ENCODE results near the gene PLA2G10. TPM values are rescaled to one million over a fixed set of nuclear protein-coding genes. Genes with fewer than 3 reads are reported as not detected.

Gene PLA2G10
- total RNA-seq, 1 donor from 2014 or later, result not detected

DNA sequence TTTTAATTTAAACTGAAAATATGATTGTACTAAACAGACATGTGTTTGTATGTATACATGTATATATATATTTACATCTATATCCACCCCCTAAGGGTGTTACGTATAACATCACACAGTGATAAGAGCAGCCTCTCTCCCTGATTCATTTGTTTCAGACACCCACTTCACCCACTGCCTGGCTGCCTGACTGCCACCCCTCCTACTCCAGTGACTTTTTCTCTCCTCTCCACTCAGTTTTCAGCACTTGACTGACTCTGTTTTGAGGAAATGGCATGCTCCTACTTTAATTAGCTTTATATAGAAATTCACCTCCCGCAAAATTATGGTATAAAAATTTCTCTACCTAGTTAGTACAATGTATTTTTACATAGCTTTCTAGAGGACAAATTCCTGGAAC lies 41.4 kb downstream of the PLA2G10 start:
- no peak for DNase-seq (ENCODE audit: low spot score in 2 of 2)
- Histone ChIP-seq H3K27ac (no peak overlapping the region), H3K4me3 (no peak overlapping the region), H3K27me3 (no peaks in the 10 kb centered on the region), H3K9me3 (no peaks in the 10 kb centered on the region), H3K4me1 (no peaks in the 10 kb centered on the region), H3K36me3 (peaks cover 66 to 90% of the 10 kb centered on the region in 2 donors)
- TF ChIP-seq, protein P1, sequence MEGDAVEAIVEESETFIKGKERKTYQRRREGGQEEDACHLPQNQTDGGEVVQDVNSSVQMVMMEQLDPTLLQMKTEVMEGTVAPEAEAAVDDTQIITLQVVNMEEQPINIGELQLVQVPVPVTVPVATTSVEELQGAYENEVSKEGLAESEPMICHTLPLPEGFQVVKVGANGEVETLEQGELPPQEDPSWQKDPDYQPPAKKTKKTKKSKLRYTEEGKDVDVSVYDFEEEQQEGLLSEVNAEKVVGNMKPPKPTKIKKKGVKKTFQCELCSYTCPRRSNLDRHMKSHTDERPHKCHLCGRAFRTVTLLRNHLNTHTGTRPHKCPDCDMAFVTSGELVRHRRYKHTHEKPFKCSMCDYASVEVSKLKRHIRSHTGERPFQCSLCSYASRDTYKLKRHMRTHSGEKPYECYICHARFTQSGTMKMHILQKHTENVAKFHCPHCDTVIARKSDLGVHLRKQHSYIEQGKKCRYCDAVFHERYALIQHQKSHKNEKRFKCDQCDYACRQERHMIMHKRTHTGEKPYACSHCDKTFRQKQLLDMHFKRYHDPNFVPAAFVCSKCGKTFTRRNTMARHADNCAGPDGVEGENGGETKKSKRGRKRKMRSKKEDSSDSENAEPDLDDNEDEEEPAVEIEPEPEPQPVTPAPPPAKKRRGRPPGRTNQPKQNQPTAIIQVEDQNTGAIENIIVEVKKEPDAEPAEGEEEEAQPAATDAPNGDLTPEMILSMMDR (IDR thresholded peaks at IDR 0.05), result no peak
- intact Hi-C loops (cut with DNase I), result no loop called here

DNA sequence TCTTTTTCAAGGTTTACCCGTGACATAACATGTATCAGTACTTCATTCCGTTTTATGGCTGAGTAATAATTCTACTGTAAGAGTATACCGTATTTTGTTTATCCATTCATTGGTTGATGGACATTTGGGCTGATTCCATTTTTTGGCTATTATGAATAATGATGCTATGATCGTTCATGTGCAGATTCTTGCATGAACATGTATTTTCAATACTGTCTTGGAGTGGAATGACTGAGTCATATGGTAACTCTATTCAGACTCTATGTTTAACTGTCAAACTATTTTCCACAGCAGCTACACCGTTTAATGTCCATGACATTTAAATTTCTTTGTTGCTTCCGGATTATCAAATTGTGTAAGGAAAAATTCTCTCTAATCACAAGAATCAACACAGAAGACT lies 43.5 kb downstream of the PLA2G10 start:
- H3K36me3 ChIP-seq, result peaks cover 67 to 88% of the 10 kb centered on the region in 2 donors
- H3K27me3 ChIP-seq, result no peaks in the 10 kb centered on the region
- intact Hi-C loops (cut with DNase I), result no loop called here
- no peak overlapping the region for H3K4me3 ChIP-seq
- no peak for DNase-seq (ENCODE audit: low spot score in 2 of 2)
- no peak overlapping the region for H3K27ac ChIP-seq
- H3K9me3 ChIP-seq, result no peaks in the 10 kb centered on the region
- no peaks in the 10 kb centered on the region for H3K4me1 ChIP-seq
- TF ChIP-seq, protein P1 (IDR thresholded peaks at IDR 0.05), result no peak

DNA sequence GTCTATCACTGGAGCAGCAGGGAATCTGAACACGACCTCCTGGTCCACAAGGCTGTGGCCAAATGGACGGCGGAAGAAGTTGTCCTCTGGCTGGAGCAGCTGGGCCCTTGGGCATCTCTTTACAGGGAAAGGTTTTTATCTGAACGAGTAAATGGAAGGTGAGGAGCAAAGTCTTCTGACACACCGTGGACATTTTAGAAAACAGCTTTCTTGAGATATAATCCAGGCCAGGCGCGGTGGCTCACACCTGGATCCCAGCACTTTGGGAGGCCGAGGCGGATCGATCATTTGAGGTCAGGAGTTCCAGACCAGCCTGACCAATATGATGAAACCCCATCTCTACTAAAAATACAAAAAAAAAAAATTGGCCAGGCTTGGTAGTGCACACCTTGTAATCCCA lies 44.3 kb downstream of the PLA2G10 start:
- H3K27me3 ChIP-seq, result no peaks in the 10 kb centered on the region
- no peak overlapping the region for H3K4me3 ChIP-seq
- peaks cover 70 to 88% of the 10 kb centered on the region in 2 donors for H3K36me3 ChIP-seq
- no peaks in the 10 kb centered on the region for H3K9me3 ChIP-seq
- TF ChIP-seq, protein P1 (IDR thresholded peaks at IDR 0.05), result no peak
- H3K27ac ChIP-seq, result no peak overlapping the region
- intact Hi-C loops (cut with DNase I), result no loop called here
- DNase-seq (ENCODE audit: low spot score in 2 of 2), result no peak
- no peaks in the 10 kb centered on the region for H3K4me1 ChIP-seq

DNA sequence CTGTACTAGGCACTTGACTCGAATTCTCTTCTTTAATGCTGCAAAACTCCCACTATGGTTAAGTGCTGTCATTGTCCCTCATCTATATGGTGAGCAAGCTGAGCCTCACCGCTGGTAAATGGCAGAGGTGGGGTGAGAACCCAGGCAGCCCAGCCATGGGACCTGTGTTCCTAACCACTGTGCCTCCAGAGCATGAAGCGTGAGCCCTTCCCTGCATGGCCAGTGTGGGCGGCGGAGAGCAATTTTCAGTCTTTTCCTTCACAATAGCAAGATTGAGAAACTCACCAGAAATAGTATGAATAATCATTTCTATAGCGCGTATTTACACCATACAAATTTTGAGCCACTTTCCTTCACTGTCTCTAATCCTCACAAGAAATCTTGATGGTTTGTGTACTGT lies 52.2 kb downstream of the PLA2G10 start:
- H3K4me3 ChIP-seq, result no peak overlapping the region
- H3K9me3 ChIP-seq, result no peaks in the 10 kb centered on the region
- no peaks in the 10 kb centered on the region for H3K4me1 ChIP-seq
- peaks cover 35 to 53% of the 10 kb centered on the region in 2 donors for H3K36me3 ChIP-seq
- H3K27me3 ChIP-seq, result no peaks in the 10 kb centered on the region
- no peak overlapping the region for H3K27ac ChIP-seq
- intact Hi-C loops (cut with DNase I), result no loop called here
- DNase-seq (ENCODE audit: low spot score in 2 of 2), result no peak
- TF ChIP-seq, protein P1 (IDR thresholded peaks at IDR 0.05), result no peak

DNA sequence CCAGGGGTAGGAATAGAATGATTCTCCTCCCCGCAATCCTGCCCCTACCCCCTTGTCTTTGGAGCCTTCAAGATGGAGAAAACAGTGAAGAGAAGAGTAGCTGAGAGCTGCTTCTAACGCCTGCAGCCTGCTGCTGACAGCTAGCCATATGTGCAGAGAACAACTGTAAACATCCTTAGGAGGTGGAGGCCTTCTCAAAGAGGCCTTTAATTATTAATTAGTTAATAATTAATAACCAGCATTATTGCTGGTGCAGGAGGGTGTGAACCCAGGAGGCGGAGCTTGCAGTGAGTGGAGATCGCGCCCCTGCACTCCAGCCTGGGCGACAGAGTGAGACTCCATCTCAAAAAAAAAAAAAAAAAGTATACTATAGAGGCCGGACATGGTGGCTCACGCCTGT lies 52.9 kb downstream of the PLA2G10 start:
- intact Hi-C loops (cut with DNase I), result no loop called here

More for the DNA sequence above, 52.9 kb downstream of the PLA2G10 start:
- no peaks in the 10 kb centered on the region for H3K27me3 ChIP-seq
- no peak overlapping the region for H3K27ac ChIP-seq
- H3K9me3 ChIP-seq, result no peaks in the 10 kb centered on the region
- no peaks in the 10 kb centered on the region for H3K4me1 ChIP-seq
- no peak for DNase-seq (ENCODE audit: low spot score in 2 of 2)
- TF ChIP-seq, protein P1 (IDR thresholded peaks at IDR 0.05), result no peak
- H3K36me3 ChIP-seq, result peaks cover 29 to 49% of the 10 kb centered on the region in 2 donors
- H3K4me3 ChIP-seq, result no peak overlapping the region
